Keratinocyte (primary cell): ENCODE results near the gene HYI.

ENCODE experiments used
- CTCF ChIP-seq, 3 experiments: IDR thresholded peaks in 1 of 3; conservative IDR thresholded peaks in 1 of 3; optimal IDR thresholded peaks in 1 of 3; 2 replicates in 2 of 3; 3 replicates in 1 of 3; pipeline versions ENCODE3 to v1.5.1; 2011; ENCODE audit warnings: low read length in 3 of 3, mild to moderate bottlenecking in 3 of 3, moderate library complexity in 2 of 3, control low read depth in 1 of 3, inconsistent platforms in 1 of 3; ENCODE audit not compliant: insufficient read depth in 2 of 3; ENCODE audit errors: extremely low read depth in 1 of 3
- EZH2 ChIP-seq: IDR thresholded peaks from one replicate; pipeline ENCODE4 v1.6.1; 2012; ENCODE audit warnings: inconsistent platforms, mild to moderate bottlenecking, low read length, moderate library complexity

GRCh38 chr1:43469932-43470331, 16.2 kb upstream of the HYI start:
- TF ChIP-seq EZH2 = no peak
- no peak for TF ChIP-seq CTCF (optimal IDR thresholded peaks at IDR 0.05 in 1 of 3, IDR thresholded peaks at IDR 0.05 in 1 of 3, conservative IDR thresholded peaks at IDR 0.05 in 1 of 3; ENCODE audit: extremely low read depth in 1 of 3, insufficient read depth in 2 of 3, low read length in 3 of 3)
